ENCODE data around the gene UBB. TPM values are rescaled to one million over a fixed set of nuclear protein-coding genes. Genes with fewer than 3 reads are reported as not detected.
"Not testable (repeated sequence)": the region's sequence is repeated elsewhere in the genome, so short reads cannot be mapped to it uniquely, and the experiment has no call there.

The UBB gene
- total RNA-seq, 3 donors from 2014 or later, result 1,560 to 1,757 (median 1,606) TPM

GRCh38 chr17:16383772-16384287 lies 2.9 kb downstream of the UBB start:
- Histone ChIP-seq H3K9me3 (no peaks in the 10 kb centered on the region), H3K4me3 (no peak overlapping the region), H3K4me1 (ENCODE audit: low read depth) (peaks cover 20% of the 10 kb centered on the region), H3K36me3 (ENCODE audit: low read depth) (no peaks in the 10 kb centered on the region)
- TF ChIP-seq CTCF (IDR thresholded peaks at IDR 0.05), result no peak
- no peak for DNase-seq
- ATAC-seq, result no peak
- intact Hi-C loops (cut with DNase I, micrococcal nuclease), result no loop called here

- H3K4me1 ChIP-seq (ENCODE audit: low read depth), result peaks cover 18% of the 10 kb centered on the region
- H3K36me3 ChIP-seq (ENCODE audit: low read depth), result no peaks in the 10 kb centered on the region
- intact Hi-C loops (cut with DNase I, micrococcal nuclease), result no loop called here
- H3K4me3 ChIP-seq, result no peak overlapping the region
- no peaks in the 10 kb centered on the region for H3K9me3 ChIP-seq
- no peak for TF ChIP-seq CTCF (IDR thresholded peaks at IDR 0.05)
- ATAC-seq, result peak; percentile 5
- DNase-seq, result no peak
Measured at GRCh38 chr17:16384557-16384956, 3.7 kb downstream of the UBB start.

- DNase-seq; intact Hi-C loops (cut with DNase I, micrococcal nuclease); H3K9me3 ChIP-seq; H3K36me3 ChIP-seq (ENCODE audit: low read depth); ATAC-seq; H3K4me3 ChIP-seq: not testable (repeated sequence)
- H3K4me1 ChIP-seq (ENCODE audit: low read depth), result peaks cover 18% of the 10 kb centered on the region
Measured at GRCh38 chr17:16386126-16386507, 5.2 kb downstream of the UBB start.

GRCh38 chr17:16391451-16391850 lies 10.6 kb downstream of the UBB start:
- intact Hi-C loops (cut with DNase I, micrococcal nuclease), result no loop called here
- Histone ChIP-seq H3K4me1 (ENCODE audit: low read depth) (no peaks in the 10 kb centered on the region), H3K36me3 (ENCODE audit: low read depth) (no peaks in the 10 kb centered on the region), H3K9me3 (no peaks in the 10 kb centered on the region), H3K4me3 (no peak overlapping the region)
- ATAC-seq (no peak), DNase-seq (no peak)
- TF ChIP-seq CTCF (IDR thresholded peaks at IDR 0.05), result no peak

GRCh38 chr17:16392491-16392890 lies 11.6 kb downstream of the UBB start:
- DNase-seq; H3K9me3 ChIP-seq; H3K4me1 ChIP-seq (ENCODE audit: low read depth); H3K4me3 ChIP-seq; intact Hi-C loops (cut with DNase I, micrococcal nuclease); ATAC-seq; H3K36me3 ChIP-seq (ENCODE audit: low read depth): not testable (repeated sequence)

- H3K4me3 ChIP-seq; intact Hi-C loops (cut with DNase I, micrococcal nuclease); ATAC-seq; DNase-seq; H3K9me3 ChIP-seq; H3K4me1 ChIP-seq (ENCODE audit: low read depth); H3K36me3 ChIP-seq (ENCODE audit: low read depth): not testable (repeated sequence)
Measured at GRCh38 chr17:16395887-16396286, 15.0 kb downstream of the UBB start.

- H3K4me3 ChIP-seq; H3K4me1 ChIP-seq (ENCODE audit: low read depth); DNase-seq; H3K36me3 ChIP-seq (ENCODE audit: low read depth); ATAC-seq; H3K9me3 ChIP-seq; intact Hi-C loops (cut with DNase I, micrococcal nuclease): not testable (repeated sequence)
Measured at GRCh38 chr17:16396693-16397092, 15.8 kb downstream of the UBB start.

All from mucosa of descending colon (tissue), 3 donors.